ENCODE results near the gene PDS5A. TPM values are rescaled to one million over a fixed set of nuclear protein-coding genes. Genes with fewer than 3 reads are reported as not detected.

The PDS5A gene, protein sequence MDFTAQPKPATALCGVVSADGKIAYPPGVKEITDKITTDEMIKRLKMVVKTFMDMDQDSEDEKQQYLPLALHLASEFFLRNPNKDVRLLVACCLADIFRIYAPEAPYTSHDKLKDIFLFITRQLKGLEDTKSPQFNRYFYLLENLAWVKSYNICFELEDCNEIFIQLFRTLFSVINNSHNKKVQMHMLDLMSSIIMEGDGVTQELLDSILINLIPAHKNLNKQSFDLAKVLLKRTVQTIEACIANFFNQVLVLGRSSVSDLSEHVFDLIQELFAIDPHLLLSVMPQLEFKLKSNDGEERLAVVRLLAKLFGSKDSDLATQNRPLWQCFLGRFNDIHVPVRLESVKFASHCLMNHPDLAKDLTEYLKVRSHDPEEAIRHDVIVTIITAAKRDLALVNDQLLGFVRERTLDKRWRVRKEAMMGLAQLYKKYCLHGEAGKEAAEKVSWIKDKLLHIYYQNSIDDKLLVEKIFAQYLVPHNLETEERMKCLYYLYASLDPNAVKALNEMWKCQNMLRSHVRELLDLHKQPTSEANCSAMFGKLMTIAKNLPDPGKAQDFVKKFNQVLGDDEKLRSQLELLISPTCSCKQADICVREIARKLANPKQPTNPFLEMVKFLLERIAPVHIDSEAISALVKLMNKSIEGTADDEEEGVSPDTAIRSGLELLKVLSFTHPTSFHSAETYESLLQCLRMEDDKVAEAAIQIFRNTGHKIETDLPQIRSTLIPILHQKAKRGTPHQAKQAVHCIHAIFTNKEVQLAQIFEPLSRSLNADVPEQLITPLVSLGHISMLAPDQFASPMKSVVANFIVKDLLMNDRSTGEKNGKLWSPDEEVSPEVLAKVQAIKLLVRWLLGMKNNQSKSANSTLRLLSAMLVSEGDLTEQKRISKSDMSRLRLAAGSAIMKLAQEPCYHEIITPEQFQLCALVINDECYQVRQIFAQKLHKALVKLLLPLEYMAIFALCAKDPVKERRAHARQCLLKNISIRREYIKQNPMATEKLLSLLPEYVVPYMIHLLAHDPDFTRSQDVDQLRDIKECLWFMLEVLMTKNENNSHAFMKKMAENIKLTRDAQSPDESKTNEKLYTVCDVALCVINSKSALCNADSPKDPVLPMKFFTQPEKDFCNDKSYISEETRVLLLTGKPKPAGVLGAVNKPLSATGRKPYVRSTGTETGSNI (N-terminal part only)
- total RNA-seq (2021; ENCODE audit: unreplicated experiment) (98.3 TPM), Bru-seq, nascent RNA (percentile 93 among the genes with signal in this experiment), BruChase-seq, experiment 1, labeled RNA remaining after a 6-hour chase (percentile 93 among the genes with signal in this experiment), BruChase-seq, experiment 2, labeled RNA remaining after a 2-hour chase (percentile 90 among the genes with signal in this experiment)
- polyA plus RNA-seq (2012) = 23.9 and 32.0 TPM in 2 replicates
- long read RNA-seq, full-length matches to known transcripts = 65 of 177 reads
- long read RNA-seq, partial matches to known transcripts = 51 of 177 reads
- long read RNA-seq, other reads (novel, unspliced or antisense) = 61 of 177 reads

DNA sequence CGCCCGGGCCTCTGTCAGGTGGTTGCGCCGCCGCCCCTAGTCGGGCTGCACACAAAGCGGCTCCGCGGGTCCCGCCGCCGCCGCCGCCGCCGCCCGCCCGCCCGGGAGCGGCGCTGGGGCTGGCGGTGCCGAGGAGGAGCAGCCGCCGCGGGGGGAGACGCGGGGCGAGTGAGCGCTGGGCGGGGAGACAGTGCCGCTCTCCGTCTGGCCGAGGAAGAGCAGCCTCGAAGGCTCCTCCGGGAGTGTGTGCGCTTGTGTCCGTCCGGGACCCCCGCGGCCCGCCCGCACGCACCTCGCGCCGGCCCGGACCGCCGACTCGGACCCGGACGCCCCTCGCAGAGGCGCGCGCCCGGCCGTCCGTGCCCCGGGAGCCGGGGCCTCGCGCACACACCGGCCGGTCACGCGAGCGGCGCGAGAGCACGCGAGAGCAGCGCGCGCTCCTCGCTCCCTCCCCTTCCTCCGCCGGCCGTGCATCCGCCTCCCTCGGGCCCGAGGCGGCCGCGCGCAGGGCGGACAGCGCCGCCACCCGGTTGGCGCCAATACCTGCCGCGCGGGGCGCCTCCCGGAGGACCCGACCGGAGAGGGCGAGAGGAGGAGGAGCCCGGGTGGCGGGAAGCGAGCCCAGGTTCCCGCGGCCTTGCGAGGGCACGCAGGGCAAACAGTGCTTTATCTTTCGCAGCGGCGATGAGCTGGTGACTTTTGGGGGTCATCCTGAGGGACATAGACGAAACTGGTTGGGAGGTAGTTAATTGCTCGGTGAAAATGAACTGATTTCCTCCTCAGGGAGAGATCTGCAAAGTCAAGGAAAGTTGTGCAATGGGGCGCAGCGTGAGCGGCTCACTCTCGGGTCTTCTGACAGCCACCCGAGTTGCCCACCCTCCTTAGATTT is at the start of gene PDS5A:
Gene PDS5A, minus strand, starts transcription at position 423 of the 889 bp plus-strand sequence. CDS start 1,334 bp downstream, outside the sequence.
- intact Hi-C loops (cut with micrococcal nuclease) = loop anchor here (2.0 to 5.0 kb wide), 6 partner anchors 77 to 519 kb away; partner anchors contain the start of genes LIAS, RPL9, SMIM14 and UBE2K
- peak; percentile 72 for DNase-seq (ENCODE audit: low read depth, low spot score)
- ChIA-PET POLR2A (no interaction called here), CTCF (interaction anchor here (0.7 to 1.4 kb wide), 3 partner anchors 79 to 509 kb away, joined by 3 read pairs; partner anchors contain the start of gene N4BP2), RAD21 (ENCODE audit: low non-redundant PET in 1 of 2, low total read pairs in 2 of 2, uncharacterized antibody in 2 of 2, unreplicated experiment in 2 of 2) (no interaction called here)
- Histone ChIP-seq H3K4me3 (replicated peaks in 1 of 2; ENCODE audit: low read depth in 1 of 2, low read length in 2 of 2) (peak within 1 kb of the TSS; percentile 87 to 92), H3K9me3 (ENCODE audit: control insufficient read depth in 1 of 2, insufficient read depth in 1 of 2, low read depth in 1 of 2, low read length in 2 of 2) (no peaks in the 10 kb centered on the region), H3K4me1 (ENCODE audit: control insufficient read depth in 1 of 2, insufficient read depth in 2 of 2, low read length in 2 of 2) (peaks cover 8 to 15% of the 10 kb centered on the region in 2 experiments), H3K9ac (ENCODE audit: low read length) (peak within 1 kb of the TSS; percentile 98), H3K36me3 (ENCODE audit: control insufficient read depth in 1 of 2, insufficient read depth in 2 of 2, low read length in 2 of 2) (peaks cover 14 to 30% of the 10 kb centered on the region in 2 experiments), H3K27ac (ENCODE audit: low read depth, low read length) (peak within 1 kb of the TSS; percentile 92), H3K79me2 (ENCODE audit: insufficient read depth, low read length) (peaks cover 45% of the 10 kb centered on the region), H3K9me2 (ENCODE audit: insufficient read depth) (no peaks in the 10 kb centered on the region), H4K20me1 (ENCODE audit: insufficient read depth) (peaks cover 11% of the 10 kb centered on the region; the same call in 1 of the 2 replicates), H2AFZ (ENCODE audit: low read depth, low read length, poor library complexity, severe bottlenecking) (peak within 1 kb of the TSS; percentile 100), H3K4me2 (ENCODE audit: low read length) (peak within 1 kb of the TSS; percentile 78), H3K27me3 (ENCODE audit: insufficient read depth, low read length) (no peaks in the 10 kb centered on the region)
- peak; percentile 85 for ATAC-seq
- BruUV-seq (replicated peaks) = no TSS peak
- TF ChIP-seq CEBPB (IDR thresholded peaks at IDR 0.05; ENCODE audit: low read depth) = peak; percentile 85
- peak; percentile 75 for TF ChIP-seq POLR2AphosphoS5 (IDR thresholded peaks at IDR 0.05; ENCODE audit: low read depth, low read length)
- TF ChIP-seq FOSL1 (IDR thresholded peaks at IDR 0.05; ENCODE audit: low read depth) = no peak
- 0 out of 2 replicates have a peak, but pooled peaks have one; percentile 26 for TF ChIP-seq SP1 (IDR thresholded peaks at IDR 0.05; ENCODE audit: low read depth)
- TF ChIP-seq, protein P1, sequence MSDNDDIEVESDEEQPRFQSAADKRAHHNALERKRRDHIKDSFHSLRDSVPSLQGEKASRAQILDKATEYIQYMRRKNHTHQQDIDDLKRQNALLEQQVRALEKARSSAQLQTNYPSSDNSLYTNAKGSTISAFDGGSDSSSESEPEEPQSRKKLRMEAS (IDR thresholded peaks at IDR 0.05) = peak; percentile 91
- peak; percentile 38 for TF ChIP-seq TCF7L2 (IDR thresholded peaks at IDR 0.05; ENCODE audit: borderline replicate concordance, extremely low read depth, insufficient read depth, insufficient read length)
- TF ChIP-seq ZBTB33 (IDR thresholded peaks at IDR 0.05; ENCODE audit: extremely low read depth, insufficient replicate concordance, low read length) = peak; percentile 93
- no peak for TF ChIP-seq EZH2 (IDR thresholded peaks at IDR 0.05)
- no peak for TF ChIP-seq ATF3 (IDR thresholded peaks at IDR 0.05)
- no peak for TF ChIP-seq ZFX (IDR thresholded peaks at IDR 0.05)
- TF ChIP-seq YY1 (IDR thresholded peaks at IDR 0.05; ENCODE audit: extremely low read depth, insufficient replicate concordance, low read depth, low read length) = peak; percentile 69
- TF ChIP-seq POLR2A (IDR thresholded peaks at IDR 0.05; ENCODE audit: borderline replicate concordance, extremely low read depth, insufficient read depth, insufficient read length) = peak; percentile 77
- peak; percentile 56; the same call in 1 of the 2 replicates for TF ChIP-seq CBX3 (IDR thresholded peaks at IDR 0.05; ENCODE audit: low read depth)
- no peak; the same call in none of the 2 replicates for TF ChIP-seq RAD21 (IDR thresholded peaks at IDR 0.05; ENCODE audit: low read depth)

All from HCT116 (cell line).